ENCODE data around the gene CMBL. TPM values are rescaled to one million over a fixed set of nuclear protein-coding genes. Genes with fewer than 3 reads are reported as not detected.

The CMBL gene
- total RNA-seq, 2 experiments from 2014 or later, result 0.36 TPM; not detected in 1

GRCh38 chr5:10354048-10354872 is 46.6 kb upstream of the CMBL start:
- H3K4me3 ChIP-seq (ENCODE audit: low read length), result peak overlapping the region; percentile 87
- H3K9me3 Mint-ChIP-seq, result no peaks in the 10 kb centered on the region
- intact Hi-C loops (cut with DNase I, micrococcal nuclease), result loop anchor here (2.0 to 5.0 kb wide), 4 partner anchors 15 to 213 kb away; partner anchors contain the start of gene ROPN1L (in 1 of the 2)

DNA sequence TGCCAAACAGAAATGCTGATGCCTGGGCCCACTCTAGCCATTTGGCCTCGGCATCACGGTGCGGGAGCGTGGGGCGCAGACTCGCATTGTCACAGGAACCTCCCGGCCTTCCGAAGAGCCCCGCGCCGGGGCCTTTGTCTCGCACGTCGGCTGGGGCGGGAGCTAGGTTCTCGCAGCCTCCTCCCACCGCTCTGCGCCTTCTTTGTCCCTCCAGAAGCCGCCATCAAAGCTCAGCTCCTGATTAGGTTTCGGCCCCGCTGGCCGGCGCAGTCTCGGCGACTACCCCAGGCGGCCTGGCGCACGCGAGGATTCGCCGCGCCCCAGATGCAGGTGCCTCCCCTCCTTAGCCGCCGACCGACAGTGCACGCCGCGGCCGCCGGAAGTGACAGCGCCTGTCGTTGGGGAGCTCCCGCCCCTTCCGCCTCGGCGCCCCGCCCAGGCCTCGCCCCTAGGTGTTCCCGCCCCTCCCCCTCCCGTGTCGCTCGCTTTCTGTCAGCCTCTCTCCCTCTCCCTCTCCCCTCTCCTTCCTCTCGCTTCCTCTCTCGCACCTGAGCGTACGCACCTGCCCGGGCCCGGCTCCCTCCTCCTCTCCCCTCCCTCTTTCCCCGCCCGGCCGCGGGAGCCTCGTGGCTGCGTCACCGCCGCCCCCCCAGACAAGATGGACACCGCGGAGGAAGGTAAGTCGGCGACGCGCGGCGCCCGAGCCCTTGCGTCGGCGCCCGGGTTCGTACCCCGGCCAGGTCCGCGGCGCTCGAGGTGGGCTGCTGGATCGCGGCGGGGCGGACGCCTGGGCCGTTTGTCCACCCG is 45.7 kb upstream of the CMBL start, which contains the start of gene MARCHF6:
Gene MARCHF6, plus strand, starts transcription at position 455 of the 807 bp plus-strand sequence. Its CDS starts 204 bp downstream, at position 659.
- POLR2A ChIA-PET, result interaction anchor here (0.6 to 3.2 kb wide), 23 partner anchors 9 to 408 kb away, joined by 3 to 56 read pairs (median 5); partner anchors contain the start of genes ATPSCKMT, CCT5 and DAP
- Mint-ChIP-seq H3K4me3 (peak within 1 kb of the TSS; percentile 99), H3K27ac (peak within 1 kb of the TSS; percentile 97), H3K27me3 (no peaks in the 10 kb centered on the region), H3K4me1 (ENCODE audit: low read depth) (peaks cover 58% of the 10 kb centered on the region), H3K36me3 (ENCODE audit: low read depth) (peaks cover 13% of the 10 kb centered on the region), H3K9me3 (no peaks in the 10 kb centered on the region)
- H3K27me3 ChIP-seq (ENCODE audit: control insufficient read depth in 1 of 2, insufficient read depth in 2 of 2, low read length in 2 of 2), result no peaks in the 10 kb centered on the region
- peak; percentile 95 to 99 (median 96) for DNase-seq
- peak; percentile 86 for ATAC-seq (ENCODE audit: poor library complexity)
- no peaks in the 10 kb centered on the region for H3K9me3 ChIP-seq (ENCODE audit: control insufficient read depth in 1 of 2, insufficient read depth in 1 of 2, low read length in 2 of 2)
- CTCF ChIA-PET, result interaction anchor here (1.0 to 1.5 kb wide), 3 partner anchors 10 to 69 kb away, joined by 3 to 8 read pairs (median 8); no protein-coding TSS in a partner anchor
- intact Hi-C loops (cut with DNase I, micrococcal nuclease), result loop anchor here (1.0 to 5.0 kb wide), 6 partner anchors 15 to 214 kb away; partner anchors contain the start of genes CCT5 (in 1 of the 2) and ROPN1L (in 1 of the 2)
- H3K4me3 ChIP-seq (ENCODE audit: low read length), result peak within 1 kb of the TSS; percentile 87
- H3K27ac ChIP-seq (ENCODE audit: low read depth in 1 of 2, low read length in 2 of 2), result peak within 1 kb of the TSS; percentile 89 to 93
- TF ChIP-seq, protein P1, sequence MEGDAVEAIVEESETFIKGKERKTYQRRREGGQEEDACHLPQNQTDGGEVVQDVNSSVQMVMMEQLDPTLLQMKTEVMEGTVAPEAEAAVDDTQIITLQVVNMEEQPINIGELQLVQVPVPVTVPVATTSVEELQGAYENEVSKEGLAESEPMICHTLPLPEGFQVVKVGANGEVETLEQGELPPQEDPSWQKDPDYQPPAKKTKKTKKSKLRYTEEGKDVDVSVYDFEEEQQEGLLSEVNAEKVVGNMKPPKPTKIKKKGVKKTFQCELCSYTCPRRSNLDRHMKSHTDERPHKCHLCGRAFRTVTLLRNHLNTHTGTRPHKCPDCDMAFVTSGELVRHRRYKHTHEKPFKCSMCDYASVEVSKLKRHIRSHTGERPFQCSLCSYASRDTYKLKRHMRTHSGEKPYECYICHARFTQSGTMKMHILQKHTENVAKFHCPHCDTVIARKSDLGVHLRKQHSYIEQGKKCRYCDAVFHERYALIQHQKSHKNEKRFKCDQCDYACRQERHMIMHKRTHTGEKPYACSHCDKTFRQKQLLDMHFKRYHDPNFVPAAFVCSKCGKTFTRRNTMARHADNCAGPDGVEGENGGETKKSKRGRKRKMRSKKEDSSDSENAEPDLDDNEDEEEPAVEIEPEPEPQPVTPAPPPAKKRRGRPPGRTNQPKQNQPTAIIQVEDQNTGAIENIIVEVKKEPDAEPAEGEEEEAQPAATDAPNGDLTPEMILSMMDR (IDR thresholded peaks at IDR 0.05), result no peak
- peaks cover 25% of the 10 kb centered on the region for H3K4me1 ChIP-seq (ENCODE audit: insufficient read depth, low read length)
- H3K36me3 ChIP-seq (ENCODE audit: insufficient read depth, low read length), result no peaks in the 10 kb centered on the region

More at GRCh38 chr5:10354048-10354872, 46.6 kb upstream of the CMBL start:
- H3K36me3 ChIP-seq (ENCODE audit: insufficient read depth, low read length), result no peaks in the 10 kb centered on the region
- Mint-ChIP-seq H3K4me1 (ENCODE audit: low read depth) (peaks cover 63% of the 10 kb centered on the region), H3K27ac (peak overlapping the region; percentile 97), H3K36me3 (ENCODE audit: low read depth) (peaks cover 13% of the 10 kb centered on the region), H3K27me3 (no peaks in the 10 kb centered on the region), H3K4me3 (peak overlapping the region; percentile 99)
- peak overlapping the region; percentile 54 to 89 for H3K27ac ChIP-seq (ENCODE audit: low read depth in 1 of 2, low read length in 2 of 2)
- DNase-seq (peak in 12 of 14 experiments; percentile 7 to 64 (median 28)), ATAC-seq (ENCODE audit: poor library complexity) (no peak)
- TF ChIP-seq, protein P1 (IDR thresholded peaks at IDR 0.05), result no peak
- peaks cover 25% of the 10 kb centered on the region for H3K4me1 ChIP-seq (ENCODE audit: insufficient read depth, low read length)
- H3K9me3 ChIP-seq (ENCODE audit: control insufficient read depth in 1 of 2, insufficient read depth in 1 of 2, low read length in 2 of 2), result no peaks in the 10 kb centered on the region
- CTCF ChIA-PET, result interaction anchor here (1.0 to 1.5 kb wide), 4 partner anchors 10 to 70 kb away, joined by 3 to 8 read pairs (median 6); no protein-coding TSS in a partner anchor
- POLR2A ChIA-PET, result interaction anchor here (0.6 to 3.2 kb wide), 24 partner anchors 8 to 407 kb away, joined by 3 to 56 read pairs (median 5); partner anchors contain the start of genes ATPSCKMT, CCT5 and DAP
- H3K27me3 ChIP-seq (ENCODE audit: control insufficient read depth in 1 of 2, insufficient read depth in 2 of 2, low read length in 2 of 2), result no peaks in the 10 kb centered on the region

Measured in CD4-positive, alpha-beta T cell (primary cell).